Gastroesophageal sphincter (tissue), 3 donors: ENCODE data around the gene PARD3B.

ENCODE experiments used
- CTCF ChIP-seq, 4 experiments: fragments of 200-600 bp in 2 of 4; fragments of 450-650 bp in 2 of 4; sonication (generic) in 1 of 4; IDR thresholded peaks; one replicate each; pipeline ENCODE4 v1.5.1; 2017 to 2019; ENCODE audit warnings: antibody characterized with exemption in 4 of 4, mild to moderate bottlenecking in 2 of 4, moderate library complexity in 2 of 4
- POLR2AphosphoS5 ChIP-seq: sonication (generic); formaldehyde crosslinking; IDR thresholded peaks from one replicate; pipeline ENCODE4 v1.6.1; 2017; ENCODE audit warnings: antibody characterized with exemption

GRCh38 chr2:204972606-204973336, 427.5 kb downstream of the PARD3B start:
- TF ChIP-seq CTCF (IDR thresholded peaks at IDR 0.05) (no peak), POLR2AphosphoS5 (no peak)
